MM.1S (cell line): Measurements from ENCODE around the gene NUMA1.

ENCODE experiments used
- DNase-seq: peaks from one replicate; pipeline ENCODE4 v3.0.0-alpha.2; 2015
- H2AFZ ChIP-seq: fragments of 300-600 bp; sonication (generic); 2 replicates; pipeline ENCODE4 v1.6.0; 2016; ENCODE audit warnings: antibody characterized with exemption, low read length
- H3F3A ChIP-seq: fragments of 300-600 bp; sonication (generic); 2 replicates; pipeline ENCODE4 v1.6.1; 2016; ENCODE audit warnings: mild to moderate bottlenecking, antibody characterized with exemption, low read length, moderate library complexity, mixed read lengths; ENCODE audit not compliant: insufficient read depth
- H3K27ac ChIP-seq: fragments of 300-600 bp; sonication (generic); 2 replicates; pipeline ENCODE4 v1.5.1; 2016; ENCODE audit warnings: mild to moderate bottlenecking, low read length
- H3K27me3 ChIP-seq: fragments of 300-600 bp; sonication (generic); replicated peaks from 2 replicates; pipeline ENCODE4 v1.6.0; 2016; ENCODE audit warnings: low read length; ENCODE audit not compliant: insufficient read depth
- H3K36me3 ChIP-seq: fragments of 300-600 bp; sonication (generic); replicated peaks from 2 replicates; pipeline ENCODE4 v1.6.1; 2016; ENCODE audit warnings: mild to moderate bottlenecking, low read length, mixed read lengths; ENCODE audit not compliant: insufficient read depth
- H3K4me1 ChIP-seq: fragments of 300-600 bp; sonication (generic); 2 replicates; pipeline ENCODE4 v1.6.1; 2016; ENCODE audit warnings: low read length, mixed read lengths
- H3K4me2 ChIP-seq: fragments of 300-600 bp; sonication (generic); 2 replicates; pipeline ENCODE4 v1.6.0; 2016; ENCODE audit warnings: low read depth, low read length
- H3K4me3 ChIP-seq: fragments of 300-600 bp; sonication (generic); 2 replicates; pipeline ENCODE4 v1.5.1; 2016; ENCODE audit warnings: low read length, mixed read lengths
- H3K79me2 ChIP-seq: fragments of 300-600 bp; sonication (generic); 2 replicates; pipeline ENCODE4 v1.6.1; 2016; ENCODE audit warnings: mixed run types, low read length, mixed read lengths
- H3K9ac ChIP-seq: fragments of 300-600 bp; sonication (generic); 2 replicates; pipeline ENCODE4 v1.6.1; 2016; ENCODE audit warnings: low read length, mixed read lengths
- H3K9me2 ChIP-seq: fragments of 300-600 bp; sonication (generic); replicated peaks from 2 replicates; pipeline ENCODE4 v1.6.1; 2016; ENCODE audit warnings: mild to moderate bottlenecking, low read length, mixed read lengths; ENCODE audit not compliant: insufficient read depth
- H3K9me3 ChIP-seq: fragments of 300-600 bp; sonication (generic); replicated peaks from 2 replicates; pipeline ENCODE4 v1.6.1; 2016; ENCODE audit warnings: mild to moderate bottlenecking, low read length, mixed read lengths; ENCODE audit not compliant: insufficient read depth
- H4K20me1 ChIP-seq: fragments of 300-600 bp; sonication (generic); 2 replicates; pipeline ENCODE4 v1.6.1; 2016; ENCODE audit warnings: mild to moderate bottlenecking, low read length, moderate library complexity, mixed read lengths; ENCODE audit not compliant: insufficient read depth
- CTCF ChIP-seq: fragments of 300-600 bp; sonication (generic); IDR thresholded peaks from 2 replicates; pipeline ENCODE4 v1.5.1; 2016; ENCODE audit warnings: antibody characterized with exemption, low read length, mixed read lengths
- EZH2 ChIP-seq: fragments of 300-600 bp; sonication (generic); optimal IDR thresholded peaks from 2 replicates; pipeline ENCODE3; 2017; ENCODE audit warnings: low read depth, mild to moderate bottlenecking, antibody characterized with exemption, low read length, mixed read lengths
- EZH2phosphoT487 ChIP-seq: fragments of 300-600 bp; sonication (generic); IDR thresholded peaks from 2 replicates; pipeline ENCODE4 v1.6.1; 2018; ENCODE audit warnings: antibody characterized with exemption, low read length

The NUMA1 gene

GRCh38 chr11:71976551-71976950, 103.8 kb downstream of the NUMA1 start:
- DNase-seq, result no peak
- TF ChIP-seq EZH2, result no peak
- no peak for TF ChIP-seq CTCF
- no peak for TF ChIP-seq EZH2phosphoT487

GRCh38 chr11:71971680-71972079, 108.7 kb downstream of the NUMA1 start:
- H3K9ac ChIP-seq, result no peak overlapping the region
- no peak overlapping the region for H2AFZ ChIP-seq
- H3K27ac ChIP-seq, result no peak overlapping the region
- no peaks in the 10 kb centered on the region for H3K79me2 ChIP-seq
- H3K9me2 ChIP-seq, result no peaks in the 10 kb centered on the region
- no peaks in the 10 kb centered on the region for H3K9me3 ChIP-seq
- no peaks in the 10 kb centered on the region for H3K4me1 ChIP-seq
- no peak overlapping the region for H3K4me2 ChIP-seq
- no peak for DNase-seq
- no peaks in the 10 kb centered on the region for H4K20me1 ChIP-seq
- TF ChIP-seq CTCF (no peak), EZH2 (no peak), EZH2phosphoT487 (no peak)
- no peaks in the 10 kb centered on the region; the same call in 1 of the 2 replicates for H3K36me3 ChIP-seq
- H3F3A ChIP-seq, result no peaks in the 10 kb centered on the region
- no peak overlapping the region for H3K4me3 ChIP-seq
- no peaks in the 10 kb centered on the region for H3K27me3 ChIP-seq

More at GRCh38 chr11:71976551-71976950, 103.8 kb downstream of the NUMA1 start:
- no peak overlapping the region for H3K4me3 ChIP-seq
- no peaks in the 10 kb centered on the region for H3K9me2 ChIP-seq
- no peak overlapping the region for H3K4me2 ChIP-seq
- H3K79me2 ChIP-seq, result 0 out of 2 replicates have a peak, but pooled peaks cover 3% of the 10 kb centered on the region
- no peaks in the 10 kb centered on the region for H3K9me3 ChIP-seq
- no peaks in the 10 kb centered on the region for H3K27me3 ChIP-seq
- no peaks in the 10 kb centered on the region for H4K20me1 ChIP-seq
- H3K27ac ChIP-seq, result no peak overlapping the region
- no peaks in the 10 kb centered on the region for H3K4me1 ChIP-seq
- no peak overlapping the region for H2AFZ ChIP-seq
- H3K9ac ChIP-seq, result no peak overlapping the region
- no peaks in the 10 kb centered on the region; the same call in 1 of the 2 replicates for H3F3A ChIP-seq
- no peaks in the 10 kb centered on the region for H3K36me3 ChIP-seq

GRCh38 chr11:71964641-71965040, 115.7 kb downstream of the NUMA1 start:
- no peaks in the 10 kb centered on the region; the same call in 1 of the 2 replicates for H3K36me3 ChIP-seq
- no peak overlapping the region for H3K4me2 ChIP-seq
- H4K20me1 ChIP-seq, result no peaks in the 10 kb centered on the region
- no peaks in the 10 kb centered on the region for H3K9me3 ChIP-seq
- no peak overlapping the region for H3K27ac ChIP-seq
- H3K9ac ChIP-seq, result no peak overlapping the region
- H3K79me2 ChIP-seq, result no peaks in the 10 kb centered on the region
- no peaks in the 10 kb centered on the region for H3K27me3 ChIP-seq
- peaks cover 6% of the 10 kb centered on the region; the same call in 1 of the 2 replicates for H3K4me1 ChIP-seq
- H3K4me3 ChIP-seq, result no peak overlapping the region
- H3K9me2 ChIP-seq, result no peaks in the 10 kb centered on the region
- DNase-seq, result no peak
- peaks cover 4% of the 10 kb centered on the region; the same call in 1 of the 2 replicates for H3F3A ChIP-seq
- H2AFZ ChIP-seq, result no peak overlapping the region
- no peak for TF ChIP-seq EZH2
- TF ChIP-seq CTCF, result no peak
- TF ChIP-seq EZH2phosphoT487, result no peak
